Ishikawa (cell line): ENCODE results near the gene TMEM192.

Experiments used
- CEBPB ChIP-seq: IDR thresholded peaks from 2 replicates; pipeline ENCODE4 v1.6.1; 2012
- CREB1 ChIP-seq: IDR thresholded peaks from 2 replicates; pipeline ENCODE4 v1.6.1; 2012; ENCODE audit warnings: low read depth
- EGR1 ChIP-seq: IDR thresholded peaks from 2 replicates; pipeline ENCODE4 v1.6.1; 2012
- EP300 ChIP-seq: IDR thresholded peaks from 2 replicates; pipeline ENCODE4 v1.6.1; 2012; ENCODE audit warnings: borderline replicate concordance
- FOXM1 ChIP-seq: IDR thresholded peaks from 2 replicates; pipeline ENCODE4 v1.6.1; 2012; ENCODE audit warnings: low read depth, borderline replicate concordance
- NFIC ChIP-seq: IDR thresholded peaks from 2 replicates; pipeline ENCODE4 v1.6.1; 2012
- RAD21 ChIP-seq: IDR thresholded peaks from 2 replicates; pipeline ENCODE4 v1.6.1; 2012; ENCODE audit warnings: low read depth
- TAF1 ChIP-seq: IDR thresholded peaks from 2 replicates; pipeline ENCODE4 v1.6.1; 2012; ENCODE audit warnings: low read depth, mild to moderate bottlenecking
- TCF12 ChIP-seq: IDR thresholded peaks from 2 replicates; pipeline ENCODE4 v1.6.1; 2012; ENCODE audit warnings: low read depth
- TEAD4 ChIP-seq: IDR thresholded peaks from 2 replicates; pipeline ENCODE4 v1.6.1; 2012
- YY1 ChIP-seq: IDR thresholded peaks from 2 replicates; pipeline ENCODE4 v1.6.1; 2012; ENCODE audit warnings: low read depth
- ZBTB7A ChIP-seq: IDR thresholded peaks from 2 replicates; pipeline ENCODE4 v1.6.1; 2012; ENCODE audit warnings: low read depth
- TF ChIP-seq, protein P1 (sequence below): IDR thresholded peaks from 2 replicates; pipeline ENCODE4 v1.6.1; 2012
- TF ChIP-seq, protein P2 (sequence below): IDR thresholded peaks from 2 replicates; pipeline ENCODE4 v1.6.1; 2012; ENCODE audit warnings: low read depth, mild to moderate bottlenecking
- TF ChIP-seq, protein P3 (sequence below): IDR thresholded peaks from 2 replicates; pipeline ENCODE4 v1.6.1; 2012

TMEM192 gene

DNA sequence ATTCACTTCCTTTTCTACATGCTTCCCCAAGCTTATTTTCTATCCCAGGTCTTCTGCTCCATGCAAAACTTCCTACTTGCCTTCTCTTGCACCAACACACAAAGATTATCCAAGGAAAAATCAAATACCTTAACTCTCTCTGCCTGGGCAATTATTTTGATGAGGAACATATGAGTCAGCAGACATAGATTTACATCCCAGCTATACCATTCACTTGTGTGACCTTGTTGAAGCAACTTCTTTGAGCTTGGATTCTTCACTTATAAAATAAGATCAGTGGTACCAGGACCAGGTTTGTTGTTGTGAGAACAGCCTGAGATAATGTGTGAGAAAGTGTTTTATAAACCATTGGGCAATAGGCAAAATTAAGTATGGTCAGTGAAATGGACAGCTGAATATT lies 39.1 kb upstream of the TMEM192 start:
- no peak for TF ChIP-seq CEBPB
- TF ChIP-seq EGR1, result no peak
- TF ChIP-seq RAD21, result no peak
- no peak for TF ChIP-seq TCF12
- TF ChIP-seq, protein P1, sequence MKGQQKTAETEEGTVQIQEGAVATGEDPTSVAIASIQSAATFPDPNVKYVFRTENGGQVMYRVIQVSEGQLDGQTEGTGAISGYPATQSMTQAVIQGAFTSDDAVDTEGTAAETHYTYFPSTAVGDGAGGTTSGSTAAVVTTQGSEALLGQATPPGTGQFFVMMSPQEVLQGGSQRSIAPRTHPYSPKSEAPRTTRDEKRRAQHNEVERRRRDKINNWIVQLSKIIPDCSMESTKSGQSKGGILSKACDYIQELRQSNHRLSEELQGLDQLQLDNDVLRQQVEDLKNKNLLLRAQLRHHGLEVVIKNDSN, result no peak
- no peak for TF ChIP-seq YY1
- TF ChIP-seq TEAD4, result no peak
- no peak for TF ChIP-seq EP300
- no peak for TF ChIP-seq FOXM1
- no peak for TF ChIP-seq ZBTB7A
- TF ChIP-seq CREB1, result no peak
- no peak for TF ChIP-seq TAF1
- no peak for TF ChIP-seq NFIC
- TF ChIP-seq, protein P2, sequence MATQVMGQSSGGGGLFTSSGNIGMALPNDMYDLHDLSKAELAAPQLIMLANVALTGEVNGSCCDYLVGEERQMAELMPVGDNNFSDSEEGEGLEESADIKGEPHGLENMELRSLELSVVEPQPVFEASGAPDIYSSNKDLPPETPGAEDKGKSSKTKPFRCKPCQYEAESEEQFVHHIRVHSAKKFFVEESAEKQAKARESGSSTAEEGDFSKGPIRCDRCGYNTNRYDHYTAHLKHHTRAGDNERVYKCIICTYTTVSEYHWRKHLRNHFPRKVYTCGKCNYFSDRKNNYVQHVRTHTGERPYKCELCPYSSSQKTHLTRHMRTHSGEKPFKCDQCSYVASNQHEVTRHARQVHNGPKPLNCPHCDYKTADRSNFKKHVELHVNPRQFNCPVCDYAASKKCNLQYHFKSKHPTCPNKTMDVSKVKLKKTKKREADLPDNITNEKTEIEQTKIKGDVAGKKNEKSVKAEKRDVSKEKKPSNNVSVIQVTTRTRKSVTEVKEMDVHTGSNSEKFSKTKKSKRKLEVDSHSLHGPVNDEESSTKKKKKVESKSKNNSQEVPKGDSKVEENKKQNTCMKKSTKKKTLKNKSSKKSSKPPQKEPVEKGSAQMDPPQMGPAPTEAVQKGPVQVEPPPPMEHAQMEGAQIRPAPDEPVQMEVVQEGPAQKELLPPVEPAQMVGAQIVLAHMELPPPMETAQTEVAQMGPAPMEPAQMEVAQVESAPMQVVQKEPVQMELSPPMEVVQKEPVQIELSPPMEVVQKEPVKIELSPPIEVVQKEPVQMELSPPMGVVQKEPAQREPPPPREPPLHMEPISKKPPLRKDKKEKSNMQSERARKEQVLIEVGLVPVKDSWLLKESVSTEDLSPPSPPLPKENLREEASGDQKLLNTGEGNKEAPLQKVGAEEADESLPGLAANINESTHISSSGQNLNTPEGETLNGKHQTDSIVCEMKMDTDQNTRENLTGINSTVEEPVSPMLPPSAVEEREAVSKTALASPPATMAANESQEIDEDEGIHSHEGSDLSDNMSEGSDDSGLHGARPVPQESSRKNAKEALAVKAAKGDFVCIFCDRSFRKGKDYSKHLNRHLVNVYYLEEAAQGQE, result no peak
- TF ChIP-seq, protein P3, sequence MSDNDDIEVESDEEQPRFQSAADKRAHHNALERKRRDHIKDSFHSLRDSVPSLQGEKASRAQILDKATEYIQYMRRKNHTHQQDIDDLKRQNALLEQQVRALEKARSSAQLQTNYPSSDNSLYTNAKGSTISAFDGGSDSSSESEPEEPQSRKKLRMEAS, result no peak

DNA sequence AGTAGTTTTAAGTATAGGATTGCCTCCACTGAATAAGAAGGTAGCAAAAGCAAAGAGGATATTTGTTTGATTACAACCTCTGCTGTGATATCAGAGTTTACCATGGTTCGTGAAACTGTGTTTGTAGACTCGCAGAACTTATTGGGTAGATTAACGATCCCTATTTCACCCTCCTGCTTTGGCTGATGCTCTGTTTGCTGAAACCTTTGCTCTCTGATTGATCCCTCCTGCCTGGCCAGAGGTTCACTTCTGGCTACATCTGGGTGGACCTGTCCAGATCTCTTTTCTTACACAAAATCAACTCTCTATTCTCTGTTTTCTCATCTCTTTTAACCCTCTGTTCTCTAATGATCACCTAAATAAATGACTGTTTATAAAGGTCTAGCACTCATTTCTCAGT lies 37.9 kb upstream of the TMEM192 start:
- TF ChIP-seq CEBPB (no peak), ZBTB7A (no peak), CREB1 (no peak)
- TF ChIP-seq, protein P2, result no peak

DNA sequence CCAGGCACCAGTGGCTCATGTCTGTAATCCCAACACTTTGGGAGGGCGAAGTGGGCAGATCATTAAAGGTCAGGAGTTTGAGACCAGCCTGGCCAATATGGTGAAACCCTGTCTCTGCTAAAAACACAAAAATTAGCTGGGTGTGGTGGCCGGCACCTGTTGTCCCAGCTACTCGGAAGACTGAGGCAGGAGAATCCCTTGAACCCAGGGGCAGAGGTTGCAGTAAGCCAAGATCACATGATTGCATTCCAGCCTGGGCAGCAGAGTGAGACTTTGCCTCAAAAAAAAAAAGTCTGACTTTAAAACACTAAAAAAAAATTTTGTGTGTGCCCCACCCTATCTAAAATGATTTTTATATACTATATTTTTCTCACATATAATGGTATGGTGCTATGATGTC lies 26.2 kb upstream of the TMEM192 start:
- TF ChIP-seq TAF1, result no peak

DNA sequence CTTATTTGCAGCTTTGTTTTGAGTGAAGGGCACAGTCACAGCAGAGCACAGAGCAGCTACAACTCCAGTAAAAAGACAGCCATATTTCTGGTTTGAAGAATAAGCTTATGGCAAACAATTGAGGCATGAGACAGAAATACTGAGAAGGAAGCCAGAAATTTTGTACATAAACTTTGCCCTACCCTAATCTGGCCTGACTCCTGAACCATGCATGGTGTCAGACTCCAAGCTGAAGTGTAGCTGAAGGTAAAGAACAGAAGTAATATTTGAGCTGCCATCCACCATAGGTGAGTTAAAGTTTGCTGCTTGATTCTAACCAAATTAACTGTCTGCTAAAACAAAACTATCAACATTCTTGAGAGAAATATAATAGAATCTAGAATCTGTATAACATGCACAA lies 24.5 kb upstream of the TMEM192 start:
- TF ChIP-seq RAD21, result no peak
- TF ChIP-seq, protein P1, result no peak
- TF ChIP-seq YY1, result no peak
- no peak for TF ChIP-seq TEAD4
- TF ChIP-seq, protein P3, result no peak
- no peak for TF ChIP-seq CREB1
- TF ChIP-seq NFIC, result no peak
- TF ChIP-seq TAF1, result no peak
- TF ChIP-seq EP300, result no peak
- no peak for TF ChIP-seq CEBPB
- no peak for TF ChIP-seq ZBTB7A
- TF ChIP-seq, protein P2, result no peak
- TF ChIP-seq EGR1, result no peak
- no peak for TF ChIP-seq TCF12
- TF ChIP-seq FOXM1, result no peak

DNA sequence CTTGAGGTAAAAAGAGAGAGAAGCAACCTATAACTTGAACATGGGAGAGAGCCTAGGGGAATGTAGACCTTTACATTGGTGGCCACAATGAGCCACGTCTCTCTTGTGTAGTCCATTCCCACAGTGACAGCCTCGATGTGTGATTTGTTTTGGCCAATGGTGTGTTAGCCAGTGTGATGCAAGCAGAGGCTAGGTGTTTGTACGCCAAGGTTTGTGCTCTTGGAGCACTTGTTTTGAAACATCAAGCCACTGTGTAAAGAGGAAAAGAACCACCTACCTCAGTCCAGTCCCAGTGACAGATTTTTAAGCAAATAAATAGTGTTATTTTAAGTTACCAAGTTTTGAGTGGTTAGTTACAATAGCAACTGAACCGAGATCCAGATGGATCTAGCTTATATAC lies 23.9 kb upstream of the TMEM192 start:
- no peak for TF ChIP-seq ZBTB7A
- TF ChIP-seq TAF1, result no peak
- TF ChIP-seq EGR1, result no peak

DNA sequence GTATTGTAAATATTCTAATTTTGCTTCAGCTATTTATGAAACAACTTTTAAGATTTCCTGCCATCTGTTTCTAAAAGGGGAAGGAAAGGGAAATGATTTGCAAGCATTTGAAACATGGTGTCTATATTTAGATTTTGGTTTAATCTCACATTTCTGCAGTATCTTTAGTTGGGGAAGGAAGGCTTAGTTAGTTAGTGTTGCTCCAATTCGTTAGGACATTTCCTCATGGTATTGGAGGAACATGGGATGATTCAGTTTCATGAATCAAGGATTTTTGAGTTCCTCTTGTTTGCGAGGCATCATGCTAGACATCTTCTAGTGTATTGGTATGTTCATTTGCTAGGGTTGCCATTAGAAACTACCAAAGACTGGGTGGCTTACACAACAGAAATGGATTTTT lies 20.5 kb upstream of the TMEM192 start:
- no peak for TF ChIP-seq RAD21
- TF ChIP-seq EGR1, result no peak
- no peak for TF ChIP-seq ZBTB7A
- TF ChIP-seq, protein P1, result no peak
- TF ChIP-seq FOXM1, result no peak
- TF ChIP-seq CEBPB, result no peak
- TF ChIP-seq EP300, result no peak
- TF ChIP-seq, protein P3, result no peak
- TF ChIP-seq, protein P2, result no peak
- TF ChIP-seq CREB1, result no peak
- TF ChIP-seq TEAD4, result no peak
- TF ChIP-seq NFIC, result no peak
- TF ChIP-seq TCF12, result no peak
- no peak for TF ChIP-seq YY1
- no peak for TF ChIP-seq TAF1
